ENCODE results near the gene ESPN.

DNA sequence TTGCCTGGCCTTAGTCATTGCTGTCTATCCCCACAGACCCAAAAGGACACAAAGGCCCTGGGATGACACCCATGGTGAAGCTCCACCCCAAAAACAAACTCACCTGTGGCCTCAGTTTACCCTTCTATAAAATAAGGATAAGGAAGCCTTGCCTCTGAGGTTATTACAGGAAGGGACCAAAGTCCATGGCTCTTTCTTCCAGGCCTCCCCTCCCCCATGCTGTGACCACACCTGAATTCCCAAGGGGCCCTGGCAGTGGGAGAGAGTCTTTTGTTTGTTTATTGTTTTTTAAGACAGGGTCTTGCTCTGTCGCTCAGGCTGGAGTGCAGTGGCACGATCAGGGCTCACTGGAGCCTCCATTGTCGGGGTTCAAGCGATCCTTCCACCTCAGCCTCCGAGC lies 51.9 kb downstream of the ESPN start:
- TF ChIP-seq TRIM28 (IDR thresholded peaks at IDR 0.05; ENCODE audit: borderline replicate concordance, low read length) (no peak), ZNF280D (tag by site-specific recombination; IDR thresholded peaks at IDR 0.05) (no peak), CTCF (tag by site-specific recombination; IDR thresholded peaks at IDR 0.05) (no peak), ZNF133 (tag by site-specific recombination; IDR thresholded peaks at IDR 0.05) (no peak), ZNF624 (tag by site-specific recombination; IDR thresholded peaks at IDR 0.05) (no peak), ZNF274 (IDR thresholded peaks at IDR 0.05; ENCODE audit: low read length) (no peak), ZNF274 (tag by site-specific recombination; IDR thresholded peaks at IDR 0.05; ENCODE audit: borderline replicate concordance) (no peak), ZFP41 (tag by site-specific recombination; IDR thresholded peaks at IDR 0.05; ENCODE audit: borderline replicate concordance) (no peak), KLF7 (tag by site-specific recombination; IDR thresholded peaks at IDR 0.05; ENCODE audit: borderline replicate concordance) (no peak), ZNF629 (tag by site-specific recombination; IDR thresholded peaks at IDR 0.05) (no peak)
- TF ChIP-seq, protein P1, sequence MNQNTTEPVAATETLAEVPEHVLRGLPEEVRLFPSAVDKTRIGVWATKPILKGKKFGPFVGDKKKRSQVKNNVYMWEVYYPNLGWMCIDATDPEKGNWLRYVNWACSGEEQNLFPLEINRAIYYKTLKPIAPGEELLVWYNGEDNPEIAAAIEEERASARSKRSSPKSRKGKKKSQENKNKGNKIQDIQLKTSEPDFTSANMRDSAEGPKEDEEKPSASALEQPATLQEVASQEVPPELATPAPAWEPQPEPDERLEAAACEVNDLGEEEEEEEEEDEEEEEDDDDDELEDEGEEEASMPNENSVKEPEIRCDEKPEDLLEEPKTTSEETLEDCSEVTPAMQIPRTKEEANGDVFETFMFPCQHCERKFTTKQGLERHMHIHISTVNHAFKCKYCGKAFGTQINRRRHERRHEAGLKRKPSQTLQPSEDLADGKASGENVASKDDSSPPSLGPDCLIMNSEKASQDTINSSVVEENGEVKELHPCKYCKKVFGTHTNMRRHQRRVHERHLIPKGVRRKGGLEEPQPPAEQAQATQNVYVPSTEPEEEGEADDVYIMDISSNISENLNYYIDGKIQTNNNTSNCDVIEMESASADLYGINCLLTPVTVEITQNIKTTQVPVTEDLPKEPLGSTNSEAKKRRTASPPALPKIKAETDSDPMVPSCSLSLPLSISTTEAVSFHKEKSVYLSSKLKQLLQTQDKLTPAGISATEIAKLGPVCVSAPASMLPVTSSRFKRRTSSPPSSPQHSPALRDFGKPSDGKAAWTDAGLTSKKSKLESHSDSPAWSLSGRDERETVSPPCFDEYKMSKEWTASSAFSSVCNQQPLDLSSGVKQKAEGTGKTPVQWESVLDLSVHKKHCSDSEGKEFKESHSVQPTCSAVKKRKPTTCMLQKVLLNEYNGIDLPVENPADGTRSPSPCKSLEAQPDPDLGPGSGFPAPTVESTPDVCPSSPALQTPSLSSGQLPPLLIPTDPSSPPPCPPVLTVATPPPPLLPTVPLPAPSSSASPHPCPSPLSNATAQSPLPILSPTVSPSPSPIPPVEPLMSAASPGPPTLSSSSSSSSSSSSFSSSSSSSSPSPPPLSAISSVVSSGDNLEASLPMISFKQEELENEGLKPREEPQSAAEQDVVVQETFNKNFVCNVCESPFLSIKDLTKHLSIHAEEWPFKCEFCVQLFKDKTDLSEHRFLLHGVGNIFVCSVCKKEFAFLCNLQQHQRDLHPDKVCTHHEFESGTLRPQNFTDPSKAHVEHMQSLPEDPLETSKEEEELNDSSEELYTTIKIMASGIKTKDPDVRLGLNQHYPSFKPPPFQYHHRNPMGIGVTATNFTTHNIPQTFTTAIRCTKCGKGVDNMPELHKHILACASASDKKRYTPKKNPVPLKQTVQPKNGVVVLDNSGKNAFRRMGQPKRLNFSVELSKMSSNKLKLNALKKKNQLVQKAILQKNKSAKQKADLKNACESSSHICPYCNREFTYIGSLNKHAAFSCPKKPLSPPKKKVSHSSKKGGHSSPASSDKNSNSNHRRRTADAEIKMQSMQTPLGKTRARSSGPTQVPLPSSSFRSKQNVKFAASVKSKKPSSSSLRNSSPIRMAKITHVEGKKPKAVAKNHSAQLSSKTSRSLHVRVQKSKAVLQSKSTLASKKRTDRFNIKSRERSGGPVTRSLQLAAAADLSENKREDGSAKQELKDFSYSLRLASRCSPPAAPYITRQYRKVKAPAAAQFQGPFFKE (tag by site-specific recombination; IDR thresholded peaks at IDR 0.05; ENCODE audit: borderline replicate concordance) = no peak
